HG02938 (cell line): ENCODE data around the gene EPB41L4A.
"Not testable (repeated sequence)": the region's sequence is repeated elsewhere in the genome, so short reads cannot be mapped to it uniquely, and the experiment has no call there.

ENCODE experiments used
- ATAC-seq: cut with Tn5 transposase; IDR thresholded peaks from one replicate; pipeline ENCODE4 v1.9.1; 2021; ENCODE audit warnings: mild to moderate bottlenecking, moderate library complexity; ENCODE audit not compliant: unreplicated experiment

EPB41L4A gene

GRCh38 chr5:112263469-112263868 is 155.6 kb downstream of the EPB41L4A start:
- ATAC-seq = no peak

GRCh38 chr5:112258571-112258970 is 160.5 kb downstream of the EPB41L4A start:
- no peak for ATAC-seq

- no peak for ATAC-seq
These were observed 161.1 kb downstream of the EPB41L4A start for GRCh38 chr5:112257976-112258375.

GRCh38 chr5:112257005-112257404 is 162.1 kb downstream of the EPB41L4A start:
- ATAC-seq = no peak

- no peak for ATAC-seq
These were observed 164.8 kb downstream of the EPB41L4A start for GRCh38 chr5:112254303-112254702.

GRCh38 chr5:112253478-112254250 is 165.4 kb downstream of the EPB41L4A start:
- ATAC-seq = no peak

- ATAC-seq = no peak
These were observed 168.5 kb downstream of the EPB41L4A start for GRCh38 chr5:112250551-112250950.

- ATAC-seq = no peak
These were observed 170.5 kb downstream of the EPB41L4A start for GRCh38 chr5:112248623-112249022.

GRCh38 chr5:112247960-112248359 is 171.1 kb downstream of the EPB41L4A start:
- ATAC-seq = no peak

GRCh38 chr5:112245656-112246055 is 173.4 kb downstream of the EPB41L4A start:
- ATAC-seq = no peak

- no peak for ATAC-seq
These were observed 179.1 kb downstream of the EPB41L4A start for GRCh38 chr5:112239996-112240395.

- ATAC-seq = no peak
These were observed 180.6 kb downstream of the EPB41L4A start for GRCh38 chr5:112238473-112238872.

- ATAC-seq = no peak
These were observed 181.6 kb downstream of the EPB41L4A start for GRCh38 chr5:112237456-112237855.

- no peak for ATAC-seq
These were observed 185.1 kb downstream of the EPB41L4A start for GRCh38 chr5:112234000-112234399.

- ATAC-seq = no peak
These were observed 186.4 kb downstream of the EPB41L4A start for GRCh38 chr5:112232667-112233066.

GRCh38 chr5:112230606-112231005 is 188.5 kb downstream of the EPB41L4A start:
- no peak for ATAC-seq

GRCh38 chr5:112228667-112229066 is 190.4 kb downstream of the EPB41L4A start:
- ATAC-seq = no peak

GRCh38 chr5:112227911-112228631 is 191.0 kb downstream of the EPB41L4A start:
- ATAC-seq = no peak

GRCh38 chr5:112226215-112226614 is 192.9 kb downstream of the EPB41L4A start:
- no peak for ATAC-seq

- not testable (repeated sequence) for ATAC-seq
These were observed 196.1 kb downstream of the EPB41L4A start for GRCh38 chr5:112222997-112223396.

GRCh38 chr5:112221128-112221527 is 197.9 kb downstream of the EPB41L4A start:
- no peak for ATAC-seq

GRCh38 chr5:112219000-112219399 is 200.1 kb downstream of the EPB41L4A start:
- no peak for ATAC-seq
